Posterior vena cava (tissue), 2 donors: ENCODE results near the gene SHISA5. TPM values are rescaled to one million over a fixed set of nuclear protein-coding genes. Genes with fewer than 3 reads are reported as not detected.
A peak's percentile ranks its signal among the peaks of the same experiment; 100 is the strongest.

Experiments used
- DNase-seq: peaks from one replicate; pipeline ENCODE4 v3.0.0-alpha.2; 2020; ENCODE audit warnings: low spot score
- intact Hi-C, 2 donors: fragments of 100-400 bp; cut with DNase I; formaldehyde crosslinking; loops; one replicate each; pipeline versions ENCODE4 v1.14.1 to v1.14.2; 2022 to 2023
- total RNA-seq, 2 donors: library from RNA; stranded (reverse); fragmentation: NEBNext Ultra II Directional; extraction: Animal tissue kit (Norgen Biotek cat#: 25700); gene quantifications; one replicate each; pipeline ENCODE4 v1.2.1, GENCODE V29; 2021
- donor health status: DM: yes; HTN: yes; CAD: no.
- donor health status: DM: yes; HTN: yes; CAD: no.

The SHISA5 gene
- total RNA-seq, 2 donors from 2014 or later, result 142 to 147 TPM

GRCh38 chr3:48467110-48467454, 36.9 kb downstream of the SHISA5 start:
- peak; percentile 80 for DNase-seq

GRCh38 chr3:48466386-48467109, 37.4 kb downstream of the SHISA5 start:
- intact Hi-C loops, result loop anchor here (2.0 to 10.0 kb wide), 2 partner anchors 80 to 218 kb away; partner anchors contain the start of gene NCKIPSD (in 1 of the 2)
- DNase-seq, result peak; percentile 84

More at GRCh38 chr3:48467110-48467454, 36.9 kb downstream of the SHISA5 start:
- intact Hi-C loops, result loop anchor here (2.0 to 10.0 kb wide), 2 partner anchors 80 to 218 kb away; partner anchors contain the start of gene NCKIPSD (in 1 of the 2)

GRCh38 chr3:48465531-48466378, 38.2 kb downstream of the SHISA5 start:
- intact Hi-C loops, result loop anchor here (2.0 to 10.0 kb wide), 3 partner anchors 81 to 219 kb away; partner anchors contain the start of gene NCKIPSD (in 1 of the 2)

DNA sequence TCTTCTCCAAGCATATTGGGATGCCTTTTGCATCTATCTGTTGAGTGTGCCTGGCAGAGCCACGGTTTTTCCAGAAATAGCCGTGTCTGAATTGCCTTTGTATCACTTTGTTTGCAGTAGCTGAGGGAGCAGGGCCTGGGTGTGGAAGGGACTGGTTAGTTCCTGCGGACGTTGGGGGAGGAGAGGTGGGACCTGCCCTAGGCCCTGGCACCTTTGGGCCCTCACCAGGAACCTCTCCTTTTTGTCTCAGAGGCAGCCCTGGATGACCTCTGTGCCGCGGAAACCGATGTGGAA, 38.8 kb downstream of the SHISA5 start:
- intact Hi-C loops, result loop anchor here in 1 of 2 donors (2.0 to 10.0 kb wide), 2 partner anchors 84 to 220 kb away; partner anchors contain the start of gene NCKIPSD
- DNase-seq, result no peak

More at GRCh38 chr3:48465531-48466378, 38.2 kb downstream of the SHISA5 start:
- DNase-seq, result peak; percentile 98

- DNase-seq, result peak; percentile 78
- intact Hi-C loops, result loop anchor here in 1 of 2 donors (2.0 to 10.0 kb wide), 2 partner anchors 84 to 220 kb away; partner anchors contain the start of gene NCKIPSD
These were observed 39.2 kb downstream of the SHISA5 start for GRCh38 chr3:48464713-48465221.

GRCh38 chr3:48463703-48464102, 40.3 kb downstream of the SHISA5 start:
- intact Hi-C loops, result loop anchor here in 1 of 2 donors (2.0 to 10.0 kb wide), 2 partner anchors 85 to 221 kb away; partner anchors contain the start of gene NCKIPSD
- DNase-seq, result peak; percentile 75

GRCh38 chr3:48461767-48462166, 42.2 kb downstream of the SHISA5 start:
- DNase-seq, result peak; percentile 61
- intact Hi-C loops, result loop anchor here in 1 of 2 donors (10.0 kb wide), 1 partner anchor 223 kb away; the partner anchor contains the start of gene NCKIPSD

GRCh38 chr3:48460517-48460902, 43.5 kb downstream of the SHISA5 start:
- no peak for DNase-seq
- intact Hi-C loops, result loop anchor here in 1 of 2 donors (10.0 kb wide), 1 partner anchor 224 kb away; the partner anchor contains the start of gene NCKIPSD

- no peak for DNase-seq
- intact Hi-C loops, result loop anchor here in 1 of 2 donors (10.0 kb wide), 1 partner anchor 225 kb away; the partner anchor contains the start of gene NCKIPSD
These were observed 44.0 kb downstream of the SHISA5 start for GRCh38 chr3:48459773-48460516.

DNA sequence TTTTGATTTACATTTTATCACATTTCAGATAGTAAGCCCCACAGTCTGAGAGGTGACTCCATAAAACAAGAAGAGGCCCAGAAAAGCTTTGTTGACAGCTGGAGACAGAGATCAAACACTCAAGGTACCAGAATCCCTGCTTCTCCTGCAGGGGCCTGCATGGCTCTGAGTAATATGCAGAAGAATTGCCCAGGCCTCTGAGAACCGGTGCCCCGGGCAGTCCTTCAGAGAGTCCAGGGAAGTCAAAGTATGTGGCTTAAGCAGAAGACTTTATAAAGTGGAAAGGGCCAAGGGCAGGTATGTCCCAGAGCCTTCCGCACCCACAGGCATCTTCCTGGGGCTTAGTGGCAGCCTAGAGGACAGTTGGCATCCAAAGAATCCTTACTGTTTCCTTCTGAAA, 44.6 kb downstream of the SHISA5 start:
- no peak for DNase-seq
- intact Hi-C loops, result no loop called here

GRCh38 chr3:48456456-48456855, 47.5 kb downstream of the SHISA5 start:
- intact Hi-C loops, result no loop called here
- no peak for DNase-seq

DNA sequence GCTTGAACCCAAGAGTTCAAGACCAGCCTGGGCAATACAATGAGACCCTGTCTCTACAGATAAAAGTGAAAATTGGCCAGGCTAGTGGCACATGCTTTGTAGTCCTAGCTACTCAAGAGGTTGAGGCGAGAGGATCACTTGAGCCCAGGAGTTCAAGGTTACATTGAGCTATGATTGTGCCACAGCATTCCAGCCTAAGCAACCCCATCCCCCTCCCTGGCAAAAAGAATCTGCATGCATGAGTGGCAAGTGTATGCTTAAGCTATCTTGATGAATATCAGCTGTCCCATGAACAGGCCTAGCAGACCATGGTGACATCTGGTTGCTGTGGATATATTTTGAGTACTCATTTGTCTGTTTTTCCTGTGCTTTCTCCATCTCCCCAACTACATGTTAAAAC, 52.7 kb downstream of the SHISA5 start:
- no peak for DNase-seq
- intact Hi-C loops, result no loop called here

DNA sequence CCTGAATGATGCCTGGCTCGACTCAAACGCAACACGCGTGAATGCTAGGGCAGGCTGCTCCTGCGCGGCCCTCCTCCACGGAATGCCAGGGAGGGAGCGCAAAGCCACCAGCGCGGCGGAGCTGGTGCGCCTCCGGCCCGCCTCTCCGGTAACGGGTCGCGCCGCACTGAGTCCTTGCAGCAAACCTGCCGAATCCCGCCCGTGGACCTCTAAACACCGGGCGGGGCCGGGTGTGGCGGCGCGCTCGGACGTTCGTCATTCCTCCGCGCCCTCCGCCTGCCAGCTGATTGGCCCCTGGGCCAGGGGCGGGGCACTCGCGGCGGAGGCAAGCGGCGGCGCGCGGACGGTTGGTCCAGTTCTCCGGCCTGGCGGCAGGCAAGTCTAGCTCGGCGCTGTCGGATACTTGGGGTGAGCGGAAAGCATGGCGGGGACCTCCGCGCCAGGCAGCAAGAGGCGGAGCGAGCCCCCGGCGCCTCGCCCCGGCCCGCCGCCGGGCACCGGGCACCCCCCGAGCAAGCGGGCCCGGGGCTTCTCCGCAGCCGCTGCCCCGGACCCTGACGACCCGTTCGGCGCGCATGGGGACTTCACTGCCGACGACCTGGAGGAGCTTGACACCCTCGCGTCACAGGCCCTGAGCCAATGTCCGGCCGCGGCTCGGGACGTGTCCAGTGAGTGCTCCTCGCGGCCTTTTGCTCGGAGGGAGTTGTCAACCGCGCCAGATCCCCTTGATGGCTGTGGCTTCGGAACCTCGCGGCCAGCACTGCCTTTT, 57.4 kb downstream of the SHISA5 start, which contains the start of gene ATRIP:
Gene ATRIP, plus strand, starts transcription at position 313 of the 769 bp plus-strand sequence. Its CDS starts 109 bp downstream, at position 422.
- intact Hi-C loops, result loop anchor here in 1 of 2 donors (5.0 kb wide), 1 partner anchor 106 kb away; no protein-coding TSS in a partner anchor

DNA sequence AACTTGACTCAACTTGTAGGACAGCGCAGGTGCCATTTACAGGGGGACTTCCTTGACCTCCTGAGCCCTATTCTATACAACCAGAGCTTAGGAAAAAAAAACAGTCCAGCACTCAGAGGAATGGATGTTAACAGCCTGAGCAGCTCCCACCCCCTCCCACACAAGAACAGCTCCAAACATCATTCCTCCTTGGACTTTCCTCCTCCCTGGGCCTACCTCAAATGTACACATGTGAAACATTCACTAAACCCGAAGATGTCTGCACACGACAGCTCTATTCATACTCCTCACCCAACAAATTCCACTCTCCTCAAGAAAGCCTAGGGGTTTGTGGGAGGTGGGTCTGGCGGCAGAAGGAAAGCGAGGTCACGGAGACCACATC, 57.9 kb downstream of the SHISA5 start:
- peak; percentile 15 for DNase-seq
- intact Hi-C loops, result loop anchor here in 1 of 2 donors (5.0 kb wide), 1 partner anchor 106 kb away; no protein-coding TSS in a partner anchor

More for the DNA sequence above, 57.4 kb downstream of the SHISA5 start, which contains the start of gene ATRIP:
- peak; percentile 97 for DNase-seq

DNA sequence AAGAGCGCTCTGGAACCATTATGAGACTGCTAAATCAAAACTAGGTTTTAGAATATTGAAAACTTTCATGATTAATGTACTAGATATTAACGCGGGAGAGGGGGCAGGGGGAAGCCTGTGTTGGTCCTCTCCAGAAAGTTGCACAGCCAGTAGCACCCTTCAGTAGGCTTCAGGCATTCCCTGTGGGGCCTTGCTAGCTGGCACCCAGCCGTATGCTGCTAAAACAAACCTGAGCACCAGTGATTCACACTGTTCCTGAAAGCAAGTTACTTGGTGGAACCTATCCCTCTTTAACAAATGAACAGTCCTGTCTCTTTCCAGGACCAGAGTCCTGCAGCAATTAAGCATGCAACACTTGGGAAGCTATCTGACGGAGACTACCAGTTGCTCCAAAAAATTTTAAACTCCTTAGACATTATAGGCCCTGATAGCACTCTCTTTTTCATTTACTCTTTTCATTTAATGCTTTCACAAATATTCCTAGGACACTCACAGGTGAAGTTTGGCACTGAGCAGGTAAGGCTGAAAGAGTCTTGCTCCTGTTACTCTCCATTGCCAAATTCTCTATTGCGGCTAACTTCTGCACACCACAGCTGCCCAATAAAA, 58.6 kb downstream of the SHISA5 start:
- intact Hi-C loops, result loop anchor here in 1 of 2 donors (5.0 kb wide), 1 partner anchor 107 kb away; no protein-coding TSS in a partner anchor
- peak; percentile 3 for DNase-seq

DNA sequence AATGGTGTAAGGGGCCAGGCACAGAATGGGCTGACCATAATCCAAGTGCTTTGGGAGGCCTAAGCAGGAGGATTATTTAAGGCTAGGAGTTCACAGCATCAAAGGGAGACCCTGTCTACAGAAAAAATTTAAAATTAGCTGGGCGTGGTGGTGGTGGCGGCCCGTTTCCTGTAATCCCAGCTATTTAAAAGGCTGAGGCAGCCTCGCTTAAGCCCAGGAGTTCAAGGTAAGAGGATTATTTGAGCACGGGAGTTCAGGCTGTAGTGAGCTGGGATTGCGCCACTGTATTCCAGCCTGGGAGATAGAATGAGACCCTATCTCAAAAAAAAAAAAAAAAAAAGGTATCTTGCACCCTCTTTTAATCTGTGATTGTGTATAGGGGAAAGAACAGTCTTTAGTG, 62.0 kb downstream of the SHISA5 start:
- peak; percentile 4 for DNase-seq
- intact Hi-C loops, result no loop called here

GRCh38 chr3:48440590-48440958, 63.4 kb downstream of the SHISA5 start:
- DNase-seq, result peak; percentile 74
- intact Hi-C loops, result no loop called here
